NK-92 (cell line): ENCODE results near the gene KIDINS220.

Experiments
- DNase-seq: peaks from one replicate; lab custom pipeline; 2025; ENCODE audit not compliant: unreplicated experiment; lab: John Stamatoyannopoulos, UW

KIDINS220 gene

GRCh38 chr2:8851811-8852560 is 14.6 kb upstream of the KIDINS220 start:
- no peak for DNase-seq

GRCh38 chr2:8850845-8851487 is 13.6 kb upstream of the KIDINS220 start:
- no peak for DNase-seq

- no peak for DNase-seq
Observed at GRCh38 chr2:8849327-8849726, 11.9 kb upstream of the KIDINS220 start.

GRCh38 chr2:8848328-8849100 is 11.1 kb upstream of the KIDINS220 start:
- no peak for DNase-seq

GRCh38 chr2:8847400-8847799 is 10.0 kb upstream of the KIDINS220 start:
- no peak for DNase-seq

- no peak for DNase-seq
Observed at GRCh38 chr2:8841932-8842331, 4.5 kb upstream of the KIDINS220 start.

GRCh38 chr2:8840475-8841091 is 3.2 kb upstream of the KIDINS220 start:
- DNase-seq = no peak

GRCh38 chr2:8839189-8839965 is 2.0 kb upstream of the KIDINS220 start:
- no peak for DNase-seq

GRCh38 chr2:8837795-8838140 is 355 bp upstream of the KIDINS220 start:
- no peak for DNase-seq

- DNase-seq = no peak
Observed at GRCh38 chr2:8835279-8835678, 2.1 kb downstream of the KIDINS220 start.

- DNase-seq = no peak
Observed at GRCh38 chr2:8833853-8834252, 3.6 kb downstream of the KIDINS220 start.

- DNase-seq = no peak
Observed at GRCh38 chr2:8831516-8831915, 5.9 kb downstream of the KIDINS220 start.

- no peak for DNase-seq
Observed at GRCh38 chr2:8827729-8828128, 9.7 kb downstream of the KIDINS220 start.

GRCh38 chr2:8822218-8822617 is 15.2 kb downstream of the KIDINS220 start:
- no peak for DNase-seq

- no peak for DNase-seq
Observed at GRCh38 chr2:8821276-8822217, 15.9 kb downstream of the KIDINS220 start.

GRCh38 chr2:8819948-8820347 is 17.5 kb downstream of the KIDINS220 start:
- no peak for DNase-seq

- DNase-seq = no peak
Observed at GRCh38 chr2:8819194-8819593, 18.2 kb downstream of the KIDINS220 start.

- DNase-seq = no peak
Observed at GRCh38 chr2:8817221-8817620, 20.2 kb downstream of the KIDINS220 start.

- no peak for DNase-seq
Observed at GRCh38 chr2:8806885-8807704, 30.3 kb downstream of the KIDINS220 start.
